ENCODE data around the gene TRIOBP. TPM values are rescaled to one million over a fixed set of nuclear protein-coding genes. Genes with fewer than 3 reads are reported as not detected.
A peak's percentile ranks its signal among the peaks of the same experiment; 100 is the strongest.

Gene TRIOBP
- total RNA-seq, 2 donors from 2014 or later: 114 to 115 TPM

GRCh38 chr22:37820350-37820749, 123.5 kb downstream of the TRIOBP start:
- no peaks in the 10 kb centered on the region for H3K27me3 ChIP-seq (replicated peaks; ENCODE audit: insufficient read depth)
- H3K4me3 ChIP-seq: no peak overlapping the region
- no peak for TF ChIP-seq POLR2A (IDR thresholded peaks at IDR 0.05)
- no peak for TF ChIP-seq POLR2AphosphoS5 (IDR thresholded peaks at IDR 0.05)
- no peak for TF ChIP-seq CTCF (IDR thresholded peaks at IDR 0.05)
- intact Hi-C loops (cut with DNase I): no loop called here
- H3K36me3 ChIP-seq: no peaks in the 10 kb centered on the region
- WGBS: 92% methylated on average over 5 of the region's 5 CpGs
- DNase-seq (ENCODE audit: low spot score): no peak
- no peaks in the 10 kb centered on the region for H3K9me3 ChIP-seq
- peaks cover 8% of the 10 kb centered on the region for H3K4me1 ChIP-seq (replicated peaks)
- H3K27ac ChIP-seq: no peak overlapping the region

- intact Hi-C loops (cut with DNase I): no loop called here
- WGBS: 53% methylated on average over 8 of the region's 8 CpGs
- Histone ChIP-seq H3K4me1 (replicated peaks) (peaks cover 8% of the 10 kb centered on the region), H3K27ac (no peak overlapping the region), H3K36me3 (no peaks in the 10 kb centered on the region), H3K27me3 (replicated peaks; ENCODE audit: insufficient read depth) (no peaks in the 10 kb centered on the region), H3K4me3 (no peak overlapping the region), H3K9me3 (no peaks in the 10 kb centered on the region)
- DNase-seq (ENCODE audit: low spot score): no peak
- TF ChIP-seq CTCF (IDR thresholded peaks at IDR 0.05) (no peak), POLR2AphosphoS5 (IDR thresholded peaks at IDR 0.05) (no peak), POLR2A (IDR thresholded peaks at IDR 0.05) (no peak)
Observed at GRCh38 chr22:37822079-37822833, 125.4 kb downstream of the TRIOBP start.

- intact Hi-C loops (cut with DNase I): no loop called here
- H3K9me3 ChIP-seq: no peaks in the 10 kb centered on the region
- H3K27me3 ChIP-seq (replicated peaks; ENCODE audit: insufficient read depth): no peaks in the 10 kb centered on the region
- no peak within 1 kb of the TSS for H3K4me3 ChIP-seq
- TF ChIP-seq POLR2AphosphoS5 (IDR thresholded peaks at IDR 0.05) (no peak), CTCF (IDR thresholded peaks at IDR 0.05) (no peak), POLR2A (IDR thresholded peaks at IDR 0.05) (no peak)
- H3K36me3 ChIP-seq: no peaks in the 10 kb centered on the region
- no peak within 1 kb of the TSS for H3K27ac ChIP-seq
- peaks cover 5% of the 10 kb centered on the region for H3K4me1 ChIP-seq (replicated peaks)
- WGBS: 75% methylated on average over 18 of the region's 21 CpGs
- DNase-seq (ENCODE audit: low spot score): no peak
Observed at GRCh38 chr22:37823134-37823985, 126.5 kb downstream of the TRIOBP start, which contains the start of gene GALR3. GALR3 (plus strand) TSS chr22:37823382; CDS start chr22:37823407, 25 bp downstream.

GRCh38 chr22:37824674-37825641, 128.1 kb downstream of the TRIOBP start:
- DNase-seq (ENCODE audit: low spot score): no peak
- no peaks in the 10 kb centered on the region for H3K4me1 ChIP-seq (replicated peaks)
- WGBS: 9% methylated on average over 42 of the region's 135 CpGs
- no peak overlapping the region for H3K27ac ChIP-seq
- peak overlapping the region in 1 of 2 donors; percentile 17 for H3K4me3 ChIP-seq
- TF ChIP-seq POLR2AphosphoS5 (IDR thresholded peaks at IDR 0.05): no peak
- no peak for TF ChIP-seq POLR2A (IDR thresholded peaks at IDR 0.05)
- no peak for TF ChIP-seq CTCF (IDR thresholded peaks at IDR 0.05)
- H3K36me3 ChIP-seq: no peaks in the 10 kb centered on the region
- H3K27me3 ChIP-seq (replicated peaks; ENCODE audit: insufficient read depth): no peaks in the 10 kb centered on the region
- H3K9me3 ChIP-seq: no peaks in the 10 kb centered on the region
- intact Hi-C loops (cut with DNase I): no loop called here

Small RNA genes within 50 kb of the gene (small RNA-seq; reads per million reads assigned to genes)
- 0 reads per million in 2 donors for gene RN7SL385P

Other genes with a start within 250 kb of the TRIOBP start
- 1 to 10 TPM; 4.4 to 7.3 TPM for gene MFNG, start 210.7 kb upstream of the TRIOBP start, total RNA-seq
- 10 to 100 TPM; 14.2 to 70.7 TPM for gene CARD10, start 177.6 kb upstream of the TRIOBP start, total RNA-seq
- 10 to 100 TPM; 28.6 to 97.0 TPM for gene CDC42EP1, start 136.6 kb upstream of the TRIOBP start, total RNA-seq
- gene LGALS2, start 117.0 kb upstream of the TRIOBP start, total RNA-seq: not detected
- 100 to 1,000 TPM in 1 of 2 donors, 10 to 100 TPM in 1; 43.9 to 146 TPM for gene GGA1, start 88.2 kb upstream of the TRIOBP start, total RNA-seq
- 10 to 100 TPM; 10.9 to 12.0 TPM for gene SH3BP1, start 57.4 kb upstream of the TRIOBP start, total RNA-seq
- gene PDXP, start 38.3 kb upstream of the TRIOBP start, total RNA-seq: 10 to 100 TPM; 12.9 to 87.8 TPM
- gene LGALS1, start 21.4 kb upstream of the TRIOBP start, total RNA-seq: 1,000 to 10,000 TPM in 1 of 2 donors, 100 to 1,000 TPM in 1; 365 to 1,063 TPM
- 10 to 100 TPM; 39.6 to 49.0 TPM for gene NOL12, start 10.7 kb upstream of the TRIOBP start, total RNA-seq
- 10 to 100 TPM; 37.8 to 92.7 TPM for gene GCAT, start 110.9 kb downstream of the TRIOBP start, total RNA-seq
- under 1 TPM in 1 of 2 donors, not detected in 1; 0.85 TPM for gene GALR3, start 126.3 kb downstream of the TRIOBP start, total RNA-seq
- gene ANKRD54, start 147.3 kb downstream of the TRIOBP start, total RNA-seq: 10 to 100 TPM; 72.4 to 94.5 TPM
- gene EIF3L, start 152.4 kb downstream of the TRIOBP start, total RNA-seq: 100 to 1,000 TPM; 385 to 501 TPM
- 10 to 100 TPM; 42.8 to 62.8 TPM for gene MICALL1, start 209.2 kb downstream of the TRIOBP start, total RNA-seq